ENCODE data around the gene CFAP70. TPM values are rescaled to one million over a fixed set of nuclear protein-coding genes. Genes with fewer than 3 reads are reported as not detected.

CFAP70 gene
- total RNA-seq, 1 donor: 1.1 TPM

- no peaks in the 10 kb centered on the region for H3K79me2 ChIP-seq (ENCODE audit: insufficient read depth, low read length)
- TF ChIP-seq CTCF (IDR thresholded peaks at IDR 0.05; ENCODE audit: extremely low read depth, low read depth, low read length): no peak
- H3K4me2 ChIP-seq (ENCODE audit: insufficient read depth, low read length): no peak overlapping the region
- H3K9me3 ChIP-seq (ENCODE audit: low read depth, low read length): no peaks in the 10 kb centered on the region
- no peak overlapping the region for H3K27ac ChIP-seq (ENCODE audit: low read depth, low read length)
- H3K27me3 ChIP-seq (ENCODE audit: insufficient read depth, low read length): peaks cover 4% of the 10 kb centered on the region
- DNase-seq (ENCODE audit: insufficient read length, low spot score, missing footprints): no peak
- H4K20me1 ChIP-seq (ENCODE audit: insufficient read depth, low read length): no peaks in the 10 kb centered on the region
- no peak overlapping the region for H3K4me3 ChIP-seq (ENCODE audit: insufficient read depth, low read length)
- H3K36me3 ChIP-seq (ENCODE audit: insufficient read depth, low read length): no peaks in the 10 kb centered on the region
- no peak overlapping the region for H2AFZ ChIP-seq (ENCODE audit: low read length)
- H3K4me1 ChIP-seq (ENCODE audit: insufficient read depth, low read length): no peaks in the 10 kb centered on the region
Measured at GRCh38 chr10:73293461-73293860, 65.2 kb downstream of the CFAP70 start.

- H3K36me3 ChIP-seq (ENCODE audit: insufficient read depth, low read length): no peaks in the 10 kb centered on the region
- no peaks in the 10 kb centered on the region for H3K9me3 ChIP-seq (ENCODE audit: low read depth, low read length)
- no peaks in the 10 kb centered on the region for H3K4me1 ChIP-seq (ENCODE audit: insufficient read depth, low read length)
- DNase-seq (ENCODE audit: insufficient read length, low spot score, missing footprints): no peak
- no peak overlapping the region for H3K4me2 ChIP-seq (ENCODE audit: insufficient read depth, low read length)
- TF ChIP-seq CTCF (IDR thresholded peaks at IDR 0.05; ENCODE audit: extremely low read depth, low read depth, low read length): no peak
- H3K27ac ChIP-seq (ENCODE audit: low read depth, low read length): no peak overlapping the region
- H2AFZ ChIP-seq (ENCODE audit: low read length): no peak overlapping the region
- H3K79me2 ChIP-seq (ENCODE audit: insufficient read depth, low read length): no peaks in the 10 kb centered on the region
- H3K4me3 ChIP-seq (ENCODE audit: insufficient read depth, low read length): no peak overlapping the region
- no peaks in the 10 kb centered on the region for H4K20me1 ChIP-seq (ENCODE audit: insufficient read depth, low read length)
- H3K27me3 ChIP-seq (ENCODE audit: insufficient read depth, low read length): peaks cover 4% of the 10 kb centered on the region
Measured at GRCh38 chr10:73289958-73290357, 68.7 kb downstream of the CFAP70 start.

- no peaks in the 10 kb centered on the region for H4K20me1 ChIP-seq (ENCODE audit: insufficient read depth, low read length)
- no peaks in the 10 kb centered on the region for H3K36me3 ChIP-seq (ENCODE audit: insufficient read depth, low read length)
- TF ChIP-seq CTCF (IDR thresholded peaks at IDR 0.05; ENCODE audit: extremely low read depth, low read depth, low read length): no peak
- H3K4me1 ChIP-seq (ENCODE audit: insufficient read depth, low read length): no peaks in the 10 kb centered on the region
- no peaks in the 10 kb centered on the region for H3K27me3 ChIP-seq (ENCODE audit: insufficient read depth, low read length)
- H3K9me3 ChIP-seq (ENCODE audit: low read depth, low read length): no peaks in the 10 kb centered on the region
- no peak overlapping the region for H3K27ac ChIP-seq (ENCODE audit: low read depth, low read length)
- no peak overlapping the region for H3K4me3 ChIP-seq (ENCODE audit: insufficient read depth, low read length)
- no peak for DNase-seq (ENCODE audit: insufficient read length, low spot score, missing footprints)
- no peak overlapping the region for H3K4me2 ChIP-seq (ENCODE audit: insufficient read depth, low read length)
- H3K79me2 ChIP-seq (ENCODE audit: insufficient read depth, low read length): no peaks in the 10 kb centered on the region
- H2AFZ ChIP-seq (ENCODE audit: low read length): no peak overlapping the region
Measured at GRCh38 chr10:73287441-73287840, 71.2 kb downstream of the CFAP70 start.

- Histone ChIP-seq H3K4me2 (ENCODE audit: insufficient read depth, low read length) (no peak overlapping the region), H3K79me2 (ENCODE audit: insufficient read depth, low read length) (no peaks in the 10 kb centered on the region), H3K9me3 (ENCODE audit: low read depth, low read length) (no peaks in the 10 kb centered on the region), H3K4me3 (ENCODE audit: insufficient read depth, low read length) (no peak overlapping the region), H3K36me3 (ENCODE audit: insufficient read depth, low read length) (no peaks in the 10 kb centered on the region), H3K27me3 (ENCODE audit: insufficient read depth, low read length) (no peaks in the 10 kb centered on the region), H3K27ac (ENCODE audit: low read depth, low read length) (no peak overlapping the region), H2AFZ (ENCODE audit: low read length) (no peak overlapping the region), H4K20me1 (ENCODE audit: insufficient read depth, low read length) (no peaks in the 10 kb centered on the region), H3K4me1 (ENCODE audit: insufficient read depth, low read length) (peaks cover 3% of the 10 kb centered on the region)
- TF ChIP-seq CTCF (IDR thresholded peaks at IDR 0.05; ENCODE audit: extremely low read depth, low read depth, low read length): no peak
- DNase-seq (ENCODE audit: insufficient read length, low spot score, missing footprints): no peak
Measured at GRCh38 chr10:73281097-73281496, 77.6 kb downstream of the CFAP70 start.
